Stimulated activated CD4-positive, alpha-beta T cell treated with anti-CD3 and anti-CD28 coated beads, Interleukin-15, amount 100 ng/mL, for 48 hours (primary cell): ENCODE results near the gene PRB3.

Experiments used
- DNase-seq, 2 donors: peaks; one replicate each; pipeline ENCODE4 v3.0.0-alpha.2; 2020; ENCODE audit warnings: low read depth in 2 of 2

PRB3 gene

GRCh38 chr12:11269607-11270006, at the start of gene PRB3:
Gene PRB3 (minus strand): TSS chr12:11269707. CDS start chr12:11269669, 38 bp downstream.
- no peak for DNase-seq

- DNase-seq = no peak
Observed at GRCh38 chr12:11310336-11310735, 40.8 kb upstream of the PRB3 start, which contains the start of gene PRB4. Gene PRB4 (minus strand): TSS chr12:11310436. CDS start chr12:11310398, 38 bp downstream.

DNA sequence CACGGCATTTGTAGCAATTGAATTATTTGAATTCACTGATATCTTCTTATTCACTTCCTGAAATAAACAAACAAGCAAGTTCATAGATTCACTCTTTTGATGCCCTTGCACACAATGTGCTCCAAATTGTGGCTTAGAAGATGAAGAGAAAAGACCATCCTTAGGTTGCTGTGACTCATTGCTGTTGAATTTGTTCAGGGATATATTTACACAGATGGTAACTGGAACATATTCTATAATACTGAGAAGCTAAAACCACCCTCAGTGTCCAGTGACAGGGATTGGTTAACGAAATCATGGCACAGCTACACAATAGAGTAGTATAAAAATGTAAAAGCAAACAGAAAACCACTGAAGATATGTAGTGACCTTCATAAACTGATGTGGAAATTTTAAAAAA, 37.6 kb upstream of the PRB3 start:
- no peak for DNase-seq

DNA sequence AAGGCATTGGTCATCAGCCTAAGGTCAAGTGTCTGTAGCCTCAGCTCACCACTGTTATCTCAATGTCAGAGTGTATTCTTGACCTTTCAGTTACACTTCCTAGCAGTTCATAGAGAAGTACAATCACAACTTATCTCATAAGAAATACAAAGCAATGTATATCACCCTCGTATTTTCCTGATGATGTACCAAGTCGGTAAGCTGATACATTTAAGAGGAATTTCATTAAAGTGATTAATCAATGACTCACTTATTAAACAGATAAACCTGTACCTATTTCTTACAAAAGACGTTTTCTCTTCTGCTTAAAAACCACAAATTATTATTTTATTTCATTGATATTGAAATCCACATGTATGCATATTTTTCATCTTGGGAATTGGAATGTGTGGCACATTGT, 3.9 kb upstream of the PRB3 start:
- no peak for DNase-seq

GRCh38 chr12:11264501-11264900, 5.0 kb downstream of the PRB3 start:
- DNase-seq = no peak

GRCh38 chr12:11246489-11246888, 23.0 kb downstream of the PRB3 start:
- no peak for DNase-seq

DNA sequence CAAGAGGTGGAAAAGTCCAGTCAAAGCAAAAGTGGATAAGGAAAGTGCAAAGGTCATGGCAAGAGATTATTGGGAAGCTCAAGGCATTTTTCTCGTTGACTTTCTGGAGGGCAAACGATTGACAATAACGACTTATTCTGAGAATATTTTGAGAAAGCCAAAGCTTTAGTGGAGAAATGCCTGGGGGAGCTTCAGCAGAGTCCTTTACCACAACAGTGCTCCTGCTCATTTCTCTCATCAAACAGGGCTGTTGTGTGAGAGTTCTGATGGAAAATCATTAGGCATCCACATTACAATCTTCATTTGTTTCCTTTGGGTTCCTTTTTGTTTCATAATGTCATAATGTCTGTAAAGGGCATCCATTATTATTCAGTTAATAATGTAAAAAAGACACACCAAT, 26.9 kb downstream of the PRB3 start:
- DNase-seq = no peak

DNA sequence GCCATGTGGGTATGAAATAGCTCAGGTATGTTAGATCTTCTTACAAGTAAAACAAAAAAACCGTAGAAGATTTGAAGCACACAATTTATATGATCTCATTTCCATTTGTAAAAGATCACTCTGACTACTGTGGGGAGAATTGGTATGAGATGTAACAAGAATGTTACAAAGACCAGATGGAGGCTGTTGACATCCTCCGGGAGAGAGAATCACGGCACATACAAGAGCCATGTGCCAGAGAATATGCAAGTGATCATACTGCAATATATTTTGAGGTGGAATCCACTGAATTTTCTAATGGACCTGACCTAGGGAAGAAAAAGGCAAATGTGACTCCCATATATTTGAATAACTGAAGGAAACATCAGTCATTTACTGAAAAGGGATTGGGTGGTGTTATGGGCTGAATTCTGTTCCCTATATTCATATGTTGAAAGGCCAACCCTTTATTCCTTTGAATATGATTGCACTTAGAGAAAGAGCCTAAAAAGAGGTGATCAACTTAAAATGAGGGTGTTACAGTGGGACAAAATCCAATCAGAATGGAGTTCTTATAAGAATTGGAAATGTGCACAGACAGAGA, 29.1 kb downstream of the PRB3 start:
- no peak for DNase-seq

DNA sequence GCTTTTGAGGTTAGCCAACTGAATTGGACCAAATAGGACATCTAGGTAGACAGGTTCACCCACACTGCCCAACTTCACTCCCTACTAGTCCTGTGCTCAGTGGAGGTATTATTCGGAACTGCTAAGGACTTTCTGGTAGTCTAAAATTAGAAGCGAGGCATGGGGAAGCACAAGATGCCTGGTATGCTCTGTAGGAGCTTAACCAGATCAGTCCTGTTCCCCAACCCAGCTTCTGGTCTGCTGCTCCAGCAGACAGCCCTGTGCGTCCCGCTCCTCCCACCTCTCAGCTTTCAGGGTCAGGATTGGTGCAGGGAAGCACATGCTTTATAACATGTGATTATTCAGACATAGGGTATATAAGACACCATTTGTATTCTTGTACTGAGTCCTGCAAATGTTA, 31.2 kb downstream of the PRB3 start:
- DNase-seq = no peak

GRCh38 chr12:11233532-11233931, 36.0 kb downstream of the PRB3 start:
- no peak for DNase-seq

GRCh38 chr12:11228296-11228879, 41.1 kb downstream of the PRB3 start:
- DNase-seq = peak; percentile 7 to 12

DNA sequence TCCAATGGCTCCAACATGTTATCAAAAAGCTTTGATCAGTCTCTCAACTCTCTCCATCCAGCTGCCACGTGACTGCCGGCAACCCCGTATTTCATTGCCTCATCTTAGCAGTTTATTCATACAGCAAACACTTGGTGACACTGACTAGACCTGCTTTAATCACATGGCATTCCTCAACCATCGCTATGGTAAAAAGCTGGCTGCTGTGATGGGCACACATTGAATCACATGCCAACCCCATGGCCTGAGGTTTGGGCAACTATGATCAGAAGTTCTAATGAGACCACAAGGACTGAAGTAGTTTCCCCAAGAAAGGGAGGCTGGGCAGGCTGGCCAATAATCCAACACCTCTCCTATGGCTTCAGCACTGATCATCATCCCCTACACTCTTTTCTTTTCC, 42.1 kb downstream of the PRB3 start:
- DNase-seq = no peak
